ENCODE data around the gene NUP93. TPM values are rescaled to one million over a fixed set of nuclear protein-coding genes. Genes with fewer than 3 reads are reported as not detected.

NUP93 gene
- polyA plus RNA-seq, 1 donor from 2014 or later: 237 TPM

- Histone ChIP-seq H3K4me2 (ENCODE audit: low read length) (no peak overlapping the region), H3K9me3 (ENCODE audit: low read length) (no peaks in the 10 kb centered on the region), H3K36me3 (ENCODE audit: insufficient read depth, low read length) (no peaks in the 10 kb centered on the region), H3K27ac (ENCODE audit: low read length) (no peak overlapping the region), H3F3A (ENCODE audit: insufficient read depth, low read length, poor library complexity, severe bottlenecking) (no peaks in the 10 kb centered on the region), H3K9ac (ENCODE audit: low read length) (no peak overlapping the region), H3K27me3 (ENCODE audit: insufficient read depth, low read depth, low read length) (no peaks in the 10 kb centered on the region), H2AFZ (ENCODE audit: low read depth, low read length) (no peak overlapping the region), H3K79me2 (replicated peaks; ENCODE audit: insufficient read depth, low read length) (no peaks in the 10 kb centered on the region), H3K9me2 (ENCODE audit: insufficient read depth, low read length) (no peaks in the 10 kb centered on the region), H4K20me1 (ENCODE audit: insufficient read depth) (no peaks in the 10 kb centered on the region), H3K4me3 (ENCODE audit: low read length) (no peak overlapping the region)
- no peak for TF ChIP-seq EZH2 (IDR thresholded peaks at IDR 0.05; ENCODE audit: borderline replicate concordance, insufficient read depth, low read length, poor library complexity, severe bottlenecking)
- no peak for TF ChIP-seq SMC3 (conservative IDR thresholded peaks at IDR 0.05; ENCODE audit: poor library complexity)
- no peak for TF ChIP-seq EP300 (conservative IDR thresholded peaks at IDR 0.05; ENCODE audit: poor library complexity, severe bottlenecking)
- TF ChIP-seq POLR2AphosphoS5 (IDR thresholded peaks at IDR 0.05): no peak
- TF ChIP-seq MXI1 (conservative IDR thresholded peaks at IDR 0.05; ENCODE audit: poor library complexity, severe bottlenecking): no peak
- no peak for TF ChIP-seq CTCF (IDR thresholded peaks at IDR 0.05; ENCODE audit: poor library complexity, severe bottlenecking)
- TF ChIP-seq RAD21 (conservative IDR thresholded peaks at IDR 0.05): no peak
- TF ChIP-seq REST (IDR thresholded peaks at IDR 0.05; ENCODE audit: borderline replicate concordance): no peak
- TF ChIP-seq TAF1 (IDR thresholded peaks at IDR 0.05; ENCODE audit: low read depth): no peak
Measured at GRCh38 chr16:56702836-56703235, 27.1 kb upstream of the NUP93 start.

- no peaks in the 10 kb centered on the region for H3K9me2 ChIP-seq (ENCODE audit: insufficient read depth, low read length)
- H4K20me1 ChIP-seq (ENCODE audit: insufficient read depth): no peaks in the 10 kb centered on the region
- H3K79me2 ChIP-seq (replicated peaks; ENCODE audit: insufficient read depth, low read length): no peaks in the 10 kb centered on the region
- no peaks in the 10 kb centered on the region for H3K36me3 ChIP-seq (ENCODE audit: insufficient read depth, low read length)
- no peak overlapping the region for H3K9ac ChIP-seq (ENCODE audit: low read length)
- no peaks in the 10 kb centered on the region for H3K9me3 ChIP-seq (ENCODE audit: low read length)
- TF ChIP-seq RAD21 (conservative IDR thresholded peaks at IDR 0.05) (no peak), REST (IDR thresholded peaks at IDR 0.05; ENCODE audit: borderline replicate concordance) (no peak), TAF1 (IDR thresholded peaks at IDR 0.05; ENCODE audit: low read depth) (no peak), POLR2AphosphoS5 (IDR thresholded peaks at IDR 0.05) (no peak), EP300 (conservative IDR thresholded peaks at IDR 0.05; ENCODE audit: poor library complexity, severe bottlenecking) (no peak), SMC3 (conservative IDR thresholded peaks at IDR 0.05; ENCODE audit: poor library complexity) (no peak), MXI1 (conservative IDR thresholded peaks at IDR 0.05; ENCODE audit: poor library complexity, severe bottlenecking) (no peak), CTCF (IDR thresholded peaks at IDR 0.05; ENCODE audit: poor library complexity, severe bottlenecking) (no peak), EZH2 (IDR thresholded peaks at IDR 0.05; ENCODE audit: borderline replicate concordance, insufficient read depth, low read length, poor library complexity, severe bottlenecking) (no peak)
- H3K4me3 ChIP-seq (ENCODE audit: low read length): no peak overlapping the region
- H3K4me2 ChIP-seq (ENCODE audit: low read length): no peak overlapping the region
- H3F3A ChIP-seq (ENCODE audit: insufficient read depth, low read length, poor library complexity, severe bottlenecking): no peaks in the 10 kb centered on the region
- no peak overlapping the region for H3K27ac ChIP-seq (ENCODE audit: low read length)
- H2AFZ ChIP-seq (ENCODE audit: low read depth, low read length): no peak overlapping the region
- no peaks in the 10 kb centered on the region for H3K27me3 ChIP-seq (ENCODE audit: insufficient read depth, low read depth, low read length)
Measured at GRCh38 chr16:56708525-56709442, 21.1 kb upstream of the NUP93 start.
